Uterus (tissue), 2 donors: ENCODE results near the gene PHF19.

Experiments
- POLR2A ChIP-seq, 2 donors: fragments of 450-650 bp; IDR thresholded peaks; one replicate each; pipeline ENCODE4 v1.6.1; 2016; ENCODE audit warnings: antibody characterized with exemption in 2 of 2, mild to moderate bottlenecking in 1 of 2, moderate library complexity in 1 of 2
- TF ChIP-seq, protein P1 (sequence below), 4 experiments: fragments of 200-600 bp in 2 of 4; fragments of 450-650 bp in 2 of 4; sonication (generic) in 2 of 4; IDR thresholded peaks; one replicate each; pipeline ENCODE4 v1.5.1; 2016 to 2019; ENCODE audit warnings: antibody characterized with exemption in 4 of 4, mild to moderate bottlenecking in 2 of 4, moderate library complexity in 1 of 4

DNA sequence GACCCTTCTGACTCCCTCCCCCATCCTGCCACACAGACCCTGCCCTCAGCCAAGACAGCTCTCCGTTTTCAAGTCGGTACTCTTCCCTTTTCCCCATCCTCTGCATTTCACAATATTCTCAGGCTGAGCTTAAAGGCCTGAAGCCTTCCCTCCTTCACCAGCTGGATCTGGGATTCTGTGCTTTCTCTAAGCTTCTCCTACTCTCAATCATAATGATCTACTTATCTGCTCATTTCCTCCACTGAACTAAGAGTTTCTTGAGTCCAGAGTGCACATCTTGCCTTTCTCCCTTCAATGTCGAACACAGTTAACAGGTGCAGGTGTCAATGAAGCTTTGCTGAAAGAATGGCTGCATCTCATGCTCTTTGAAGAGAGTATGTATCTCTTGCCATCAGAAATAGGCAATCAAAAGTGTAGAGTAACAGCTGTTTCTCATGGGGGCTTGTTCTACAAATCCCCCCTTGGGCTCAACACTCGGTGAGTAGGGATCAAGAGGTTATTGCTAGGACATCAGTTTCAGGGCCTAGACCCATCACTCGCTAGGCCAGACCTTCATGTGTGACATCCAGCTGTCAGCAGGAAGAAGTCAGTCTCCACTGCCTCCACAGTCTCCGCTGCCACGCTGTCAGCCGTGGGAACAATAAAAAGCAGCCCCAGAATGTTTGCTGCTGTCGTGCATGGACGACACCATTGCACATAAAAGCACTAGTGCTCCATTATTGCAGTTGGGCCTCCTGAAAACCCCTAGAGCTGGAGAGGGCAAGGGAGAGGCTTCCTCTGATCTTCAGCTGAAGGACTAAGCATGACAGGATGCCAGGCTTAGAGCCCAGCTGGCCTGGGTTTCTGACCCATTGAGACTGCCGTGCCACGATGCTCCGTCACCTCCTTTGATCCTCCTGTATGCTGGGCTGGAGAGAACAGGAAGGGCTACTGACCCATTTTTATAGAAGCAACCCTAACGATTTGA lies 25.9 kb upstream of the PHF19 start:
- no peak for TF ChIP-seq POLR2A (IDR thresholded peaks at IDR 0.05)
- TF ChIP-seq, protein P1, sequence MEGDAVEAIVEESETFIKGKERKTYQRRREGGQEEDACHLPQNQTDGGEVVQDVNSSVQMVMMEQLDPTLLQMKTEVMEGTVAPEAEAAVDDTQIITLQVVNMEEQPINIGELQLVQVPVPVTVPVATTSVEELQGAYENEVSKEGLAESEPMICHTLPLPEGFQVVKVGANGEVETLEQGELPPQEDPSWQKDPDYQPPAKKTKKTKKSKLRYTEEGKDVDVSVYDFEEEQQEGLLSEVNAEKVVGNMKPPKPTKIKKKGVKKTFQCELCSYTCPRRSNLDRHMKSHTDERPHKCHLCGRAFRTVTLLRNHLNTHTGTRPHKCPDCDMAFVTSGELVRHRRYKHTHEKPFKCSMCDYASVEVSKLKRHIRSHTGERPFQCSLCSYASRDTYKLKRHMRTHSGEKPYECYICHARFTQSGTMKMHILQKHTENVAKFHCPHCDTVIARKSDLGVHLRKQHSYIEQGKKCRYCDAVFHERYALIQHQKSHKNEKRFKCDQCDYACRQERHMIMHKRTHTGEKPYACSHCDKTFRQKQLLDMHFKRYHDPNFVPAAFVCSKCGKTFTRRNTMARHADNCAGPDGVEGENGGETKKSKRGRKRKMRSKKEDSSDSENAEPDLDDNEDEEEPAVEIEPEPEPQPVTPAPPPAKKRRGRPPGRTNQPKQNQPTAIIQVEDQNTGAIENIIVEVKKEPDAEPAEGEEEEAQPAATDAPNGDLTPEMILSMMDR (IDR thresholded peaks at IDR 0.05): no peak
